Astrocyte of the spinal cord (primary cell): ENCODE results near the gene MSMP.

Experiments
- DNase-seq: peaks from one replicate; pipeline ENCODE4 v3.0.0; 2011; ENCODE audit warnings: low read depth, low spot score
- H3K4me3 ChIP-seq: 2 replicates; pipeline ENCODE4 v1.5.1; 2011; ENCODE audit warnings: low read depth, mild to moderate bottlenecking, low read length, moderate library complexity
- in situ Hi-C: cut with HindIII; loops from 2 replicates; pipeline ENCODE4 v1.10.0; 2017; ENCODE audit warnings: low sequenced_read_pairs
- TF ChIP-seq, protein P1 (sequence below): IDR thresholded peaks from 2 replicates; pipeline ENCODE4 v1.5.1; 2012; ENCODE audit warnings: low read depth, mild to moderate bottlenecking, low read length, inconsistent platforms

The MSMP gene

DNA sequence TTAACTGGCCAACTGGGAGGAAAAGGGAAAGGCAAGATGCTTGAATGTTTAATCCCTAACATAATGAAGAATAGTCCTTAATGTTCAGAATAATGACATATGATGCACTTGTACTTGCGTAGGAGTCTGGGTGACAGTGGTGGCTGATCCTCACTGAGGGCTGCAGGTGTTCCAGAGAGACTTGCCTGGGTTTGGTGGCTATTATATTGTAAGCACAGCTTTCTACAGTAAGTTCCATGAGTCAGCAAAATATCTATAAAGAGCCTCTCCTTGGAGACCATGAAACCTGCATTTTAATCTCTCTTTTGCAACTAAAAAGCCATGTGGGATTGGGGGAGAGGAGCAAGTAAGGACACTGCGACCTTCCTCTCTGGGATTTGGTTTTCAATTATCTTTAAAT is 35.5 kb upstream of the MSMP start:
- in situ Hi-C loops: no loop called here
- TF ChIP-seq, protein P1, sequence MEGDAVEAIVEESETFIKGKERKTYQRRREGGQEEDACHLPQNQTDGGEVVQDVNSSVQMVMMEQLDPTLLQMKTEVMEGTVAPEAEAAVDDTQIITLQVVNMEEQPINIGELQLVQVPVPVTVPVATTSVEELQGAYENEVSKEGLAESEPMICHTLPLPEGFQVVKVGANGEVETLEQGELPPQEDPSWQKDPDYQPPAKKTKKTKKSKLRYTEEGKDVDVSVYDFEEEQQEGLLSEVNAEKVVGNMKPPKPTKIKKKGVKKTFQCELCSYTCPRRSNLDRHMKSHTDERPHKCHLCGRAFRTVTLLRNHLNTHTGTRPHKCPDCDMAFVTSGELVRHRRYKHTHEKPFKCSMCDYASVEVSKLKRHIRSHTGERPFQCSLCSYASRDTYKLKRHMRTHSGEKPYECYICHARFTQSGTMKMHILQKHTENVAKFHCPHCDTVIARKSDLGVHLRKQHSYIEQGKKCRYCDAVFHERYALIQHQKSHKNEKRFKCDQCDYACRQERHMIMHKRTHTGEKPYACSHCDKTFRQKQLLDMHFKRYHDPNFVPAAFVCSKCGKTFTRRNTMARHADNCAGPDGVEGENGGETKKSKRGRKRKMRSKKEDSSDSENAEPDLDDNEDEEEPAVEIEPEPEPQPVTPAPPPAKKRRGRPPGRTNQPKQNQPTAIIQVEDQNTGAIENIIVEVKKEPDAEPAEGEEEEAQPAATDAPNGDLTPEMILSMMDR: no peak
- H3K4me3 ChIP-seq: no peak overlapping the region
- no peak for DNase-seq

- in situ Hi-C loops: no loop called here
- TF ChIP-seq, protein P1: no peak
- no peak overlapping the region for H3K4me3 ChIP-seq
- DNase-seq: no peak
These were observed 29.3 kb upstream of the MSMP start for GRCh38 chr9:35783418-35783817.

DNA sequence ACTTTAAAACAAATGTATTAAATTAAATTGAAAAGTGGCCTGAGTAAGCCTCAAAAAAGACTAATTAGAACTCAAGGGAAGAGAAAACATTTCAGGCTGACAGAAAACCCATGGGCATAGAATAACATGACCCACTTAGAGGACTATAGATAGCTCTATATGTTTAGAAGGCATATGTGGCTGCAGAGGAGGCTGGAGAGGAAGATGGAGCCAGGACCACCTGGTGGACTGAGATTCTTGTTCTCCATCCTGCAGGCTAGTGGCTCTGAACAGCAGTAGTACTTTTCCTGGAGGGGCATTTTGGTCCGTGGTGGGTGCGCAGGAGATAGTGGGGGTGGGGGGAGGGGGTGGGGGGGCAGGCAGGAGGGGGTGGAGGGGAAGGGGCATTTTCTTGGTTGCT is 27.0 kb upstream of the MSMP start:
- in situ Hi-C loops: no loop called here
- TF ChIP-seq, protein P1: no peak
- H3K4me3 ChIP-seq: no peak overlapping the region
- no peak for DNase-seq

- no peak for DNase-seq
- in situ Hi-C loops: no loop called here
- no peak overlapping the region for H3K4me3 ChIP-seq
- TF ChIP-seq, protein P1: no peak
These were observed 24.4 kb upstream of the MSMP start for GRCh38 chr9:35778496-35778895.

DNA sequence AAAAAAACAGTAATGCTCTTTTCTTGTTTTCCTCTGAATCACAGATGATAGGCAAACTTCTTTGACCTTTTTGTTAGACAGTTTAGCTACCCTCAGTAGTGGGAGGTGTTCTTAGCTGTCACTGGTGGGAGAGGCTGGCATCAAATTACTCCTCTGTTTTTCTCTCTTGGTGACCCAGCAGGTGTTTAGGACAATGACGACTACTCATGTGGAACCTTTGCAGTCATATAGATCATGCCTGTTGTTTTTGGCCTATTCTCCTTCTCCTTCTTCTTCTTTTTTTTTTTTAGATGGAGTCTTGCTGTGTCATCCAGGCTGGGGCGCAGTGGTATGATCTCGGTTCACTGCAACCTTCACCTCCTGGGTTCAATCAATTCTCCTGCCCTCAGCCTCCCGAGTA is 21.9 kb upstream of the MSMP start:
- TF ChIP-seq, protein P1: no peak
- in situ Hi-C loops: no loop called here
- DNase-seq: no peak
- no peak overlapping the region for H3K4me3 ChIP-seq

- in situ Hi-C loops: no loop called here
- H3K4me3 ChIP-seq: no peak overlapping the region
- no peak for DNase-seq
- TF ChIP-seq, protein P1: no peak
These were observed 21.0 kb upstream of the MSMP start for GRCh38 chr9:35774907-35775635.
